K562 (cell line): ENCODE data around the gene UTP25. TPM values are rescaled to one million over a fixed set of nuclear protein-coding genes. Genes with fewer than 3 reads are reported as not detected.

Experiments
- CTBP1 ChIP-seq: fragments of 450-650 bp; IDR thresholded peaks from 2 replicates; pipeline ENCODE4 v1.6.1; 2016; ENCODE audit warnings: borderline replicate concordance
- FOXP1 ChIP-seq: sonication (generic); formaldehyde crosslinking; IDR thresholded peaks from 2 replicates; pipeline ENCODE4 v1.8.0; 2022; ENCODE audit warnings: mild to moderate bottlenecking, missing genetic modification reagents
- HDAC1 ChIP-seq, 2 experiments: fragments of 450-650 bp; IDR thresholded peaks; 2 replicates each; pipeline ENCODE4 v1.6.1; 2016 to 2017; ENCODE audit warnings: inconsistent platforms in 1 of 2, mild to moderate bottlenecking in 1 of 2, moderate library complexity in 1 of 2
- MAFF ChIP-seq: IDR thresholded peaks from 2 replicates; pipeline ENCODE4 v1.6.1; 2012; ENCODE audit warnings: low read length, improper control_type of control experiment
- MTA3 ChIP-seq: fragments of 450-650 bp; formaldehyde crosslinking; IDR thresholded peaks from 2 replicates; pipeline ENCODE4 v1.6.1; 2017; ENCODE audit warnings: mild to moderate bottlenecking, borderline replicate concordance
- NFIC ChIP-seq: fragments of 450-650 bp; IDR thresholded peaks from 2 replicates; pipeline ENCODE4 v1.6.1; 2017; ENCODE audit warnings: mild to moderate bottlenecking, inconsistent platforms
- NR2C1 ChIP-seq, 2 experiments: fragments of 450-650 bp; IDR thresholded peaks; 2 replicates each; pipeline ENCODE4 v1.6.1; 2017; ENCODE audit warnings: mild to moderate bottlenecking in 2 of 2, antibody characterized with exemption in 1 of 2, inconsistent platforms in 1 of 2, missing compliant biosample characterization in 1 of 2, missing genetic modification characterization in 1 of 2
- PHF21A ChIP-seq: fragments of 450-650 bp; IDR thresholded peaks from 2 replicates; pipeline ENCODE4 v1.6.1; 2017; ENCODE audit warnings: low read depth, borderline replicate concordance
- POLR2A ChIP-seq: fragments of 450-650 bp; conservative IDR thresholded peaks from 2 replicates; pipeline ENCODE4 v1.6.1; 2016
- RNF2 ChIP-seq: sonication (generic); IDR thresholded peaks from 2 replicates; pipeline ENCODE4 v1.6.1; 2016
- SMARCE1 ChIP-seq: fragments of 450-650 bp; IDR thresholded peaks from 2 replicates; pipeline ENCODE4 v1.7.1; 2016; ENCODE audit warnings: mild to moderate bottlenecking
- polyA plus RNA-seq, 8 experiments: library from polyadenylated mRNA; depleted of rRNA in 4 of 8; stranded (reverse) in 5 of 8; unstranded in 3 of 8; fragments of >200 nt; fragmentation: Nextera tagmentation in 2 of 8; fragmentation: Illumina TruSeq in 1 of 8; extraction: Ambion mirVana in 2 of 8; extraction: Trizol in 1 of 8; gene quantifications; 2 replicates each; pipeline versions ENCODE4 v1.2.1 to v1.2.3, GENCODE V29; 2011 to 2014; ENCODE audit warnings: inconsistent platforms in 1 of 8, missing spikeins in 1 of 8
- total RNA-seq, 7 experiments: library from RNA; depleted of rRNA in 6 of 7; stranded (reverse); fragments of >200 nt in 6 of 7; fragmentation: Illumina TruSeq in 2 of 7; extraction: Trizol in 2 of 7; gene quantifications; 2 replicates each; pipeline versions ENCODE4 v1.2.1 to v1.2.3, GENCODE V29; 2011 to 2021; ENCODE audit warnings: low replicate concordance in 1 of 7
- TF ChIP-seq, protein P1 (sequence below): fragments of 450-650 bp; IDR thresholded peaks from 2 replicates; pipeline ENCODE4 v1.6.1; 2018; ENCODE audit not compliant: partially characterized antibody
- TF ChIP-seq, protein P2 (sequence below): fragments of 450-650 bp; formaldehyde crosslinking; IDR thresholded peaks from 2 replicates; pipeline ENCODE4 v1.4.0; 2022; ENCODE audit warnings: mild to moderate bottlenecking, moderate library complexity
- TF ChIP-seq, protein P3 (sequence below), 2 experiments: IDR thresholded peaks; 2 replicates each; pipeline ENCODE4 v1.6.1; 2012; ENCODE audit warnings: improper control_type of control experiment in 2 of 2, low read depth in 2 of 2, low read length in 2 of 2, borderline replicate concordance in 1 of 2
- TF ChIP-seq, protein P4 (sequence below): sonication (generic); formaldehyde crosslinking; IDR thresholded peaks from 2 replicates; pipeline ENCODE4 v1.8.1; 2023; ENCODE audit warnings: mild to moderate bottlenecking, missing genetic modification reagents

The UTP25 gene
- total and polyA plus RNA-seq, 9 of the 15 experiments (the other 6 are each of a cell fraction or from before 2014, with no cell fraction given) = 5.7 to 17.6 (median 12.0) TPM

DNA sequence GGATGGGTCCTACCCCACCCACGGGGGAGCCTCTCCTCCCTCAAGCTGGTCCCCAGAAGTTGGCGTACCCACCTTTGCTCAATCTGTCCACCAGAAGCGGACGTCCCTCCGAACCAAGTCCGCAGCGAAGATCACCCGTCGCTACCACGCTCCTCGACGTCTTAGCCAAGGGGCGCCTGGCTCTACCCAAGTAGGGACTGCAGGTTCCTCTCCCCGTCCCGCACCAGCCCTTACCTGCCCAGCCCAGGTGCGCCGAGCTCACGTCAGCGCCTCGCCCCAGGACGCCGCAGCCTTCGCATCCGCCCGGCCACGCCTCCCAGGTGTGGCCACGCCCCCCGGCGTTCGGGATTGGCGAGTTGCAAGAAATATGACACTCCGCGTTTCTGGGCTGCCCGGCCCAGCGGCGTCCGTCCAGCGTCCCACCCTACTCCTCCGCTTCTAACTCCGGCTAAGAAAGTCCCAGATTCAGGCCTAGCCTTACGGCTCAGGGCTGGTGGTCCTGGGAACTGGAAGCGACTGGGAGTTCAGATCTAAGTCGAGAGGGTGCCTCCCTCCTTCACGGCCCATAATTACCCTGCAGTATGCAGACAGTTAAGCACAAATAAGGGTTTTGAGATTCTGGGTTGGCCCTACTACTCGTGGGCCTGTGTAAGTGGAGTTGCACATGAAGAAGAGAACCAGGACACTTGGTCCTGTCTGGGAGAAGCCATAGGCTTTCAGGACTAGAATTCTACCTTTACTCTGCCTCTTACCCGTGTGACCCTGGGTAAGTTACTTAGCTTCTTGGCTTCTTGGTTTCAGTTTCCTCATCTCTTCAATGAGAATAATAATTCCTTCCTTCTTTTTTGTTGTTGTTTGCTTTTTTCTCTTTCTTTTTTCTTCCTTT lies 21.7 kb upstream of the UTP25 start, which contains the start of gene IRF6 (continued):
- TF ChIP-seq MAFF = no peak
- TF ChIP-seq POLR2A = peak; percentile 83
- TF ChIP-seq PHF21A = peak; percentile 77; the same call in 1 of the 2 replicates
- TF ChIP-seq NR2C1 (IDR thresholded peaks at IDR 0.05) = no peak
- TF ChIP-seq NR2C1 (tag; IDR thresholded peaks at IDR 0.05) = no peak
- peak; percentile 98 for TF ChIP-seq CTBP1
- TF ChIP-seq, protein P1, sequence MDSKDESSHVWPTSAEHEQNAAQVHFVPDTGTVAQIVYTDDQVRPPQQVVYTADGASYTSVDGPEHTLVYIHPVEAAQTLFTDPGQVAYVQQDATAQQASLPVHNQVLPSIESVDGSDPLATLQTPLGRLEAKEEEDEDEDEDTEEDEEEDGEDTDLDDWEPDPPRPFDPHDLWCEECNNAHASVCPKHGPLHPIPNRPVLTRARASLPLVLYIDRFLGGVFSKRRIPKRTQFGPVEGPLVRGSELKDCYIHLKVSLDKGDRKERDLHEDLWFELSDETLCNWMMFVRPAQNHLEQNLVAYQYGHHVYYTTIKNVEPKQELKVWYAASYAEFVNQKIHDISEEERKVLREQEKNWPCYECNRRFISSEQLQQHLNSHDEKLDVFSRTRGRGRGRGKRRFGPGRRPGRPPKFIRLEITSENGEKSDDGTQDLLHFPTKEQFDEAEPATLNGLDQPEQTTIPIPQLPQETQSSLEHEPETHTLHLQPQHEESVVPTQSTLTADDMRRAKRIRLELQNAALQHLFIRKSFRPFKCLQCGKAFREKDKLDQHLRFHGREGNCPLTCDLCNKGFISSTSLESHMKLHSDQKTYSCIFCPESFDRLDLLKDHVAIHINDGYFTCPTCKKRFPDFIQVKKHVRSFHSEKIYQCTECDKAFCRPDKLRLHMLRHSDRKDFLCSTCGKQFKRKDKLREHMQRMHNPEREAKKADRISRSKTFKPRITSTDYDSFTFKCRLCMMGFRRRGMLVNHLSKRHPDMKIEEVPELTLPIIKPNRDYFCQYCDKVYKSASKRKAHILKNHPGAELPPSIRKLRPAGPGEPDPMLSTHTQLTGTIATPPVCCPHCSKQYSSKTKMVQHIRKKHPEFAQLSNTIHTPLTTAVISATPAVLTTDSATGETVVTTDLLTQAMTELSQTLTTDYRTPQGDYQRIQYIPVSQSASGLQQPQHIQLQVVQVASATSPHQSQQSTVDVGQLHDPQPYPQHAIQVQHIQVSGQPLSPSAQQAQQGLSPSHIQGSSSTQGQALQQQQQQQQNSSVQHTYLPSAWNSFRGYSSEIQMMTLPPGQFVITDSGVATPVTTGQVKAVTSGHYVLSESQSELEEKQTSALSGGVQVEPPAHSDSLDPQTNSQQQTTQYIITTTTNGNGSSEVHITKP = peak; percentile 58
- peak; percentile 51 for TF ChIP-seq NFIC
- TF ChIP-seq FOXP1 (CRISPR knock-in tag) = peak; percentile 32; the same call in 1 of the 2 replicates
- peak; percentile 71; the same call in 1 of the 2 replicates for TF ChIP-seq SMARCE1
- TF ChIP-seq, protein P2, sequence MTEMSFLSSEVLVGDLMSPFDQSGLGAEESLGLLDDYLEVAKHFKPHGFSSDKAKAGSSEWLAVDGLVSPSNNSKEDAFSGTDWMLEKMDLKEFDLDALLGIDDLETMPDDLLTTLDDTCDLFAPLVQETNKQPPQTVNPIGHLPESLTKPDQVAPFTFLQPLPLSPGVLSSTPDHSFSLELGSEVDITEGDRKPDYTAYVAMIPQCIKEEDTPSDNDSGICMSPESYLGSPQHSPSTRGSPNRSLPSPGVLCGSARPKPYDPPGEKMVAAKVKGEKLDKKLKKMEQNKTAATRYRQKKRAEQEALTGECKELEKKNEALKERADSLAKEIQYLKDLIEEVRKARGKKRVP (CRISPR knock-in tag) = peak; percentile 51; the same call in 1 of the 2 replicates
- TF ChIP-seq, protein P3, sequence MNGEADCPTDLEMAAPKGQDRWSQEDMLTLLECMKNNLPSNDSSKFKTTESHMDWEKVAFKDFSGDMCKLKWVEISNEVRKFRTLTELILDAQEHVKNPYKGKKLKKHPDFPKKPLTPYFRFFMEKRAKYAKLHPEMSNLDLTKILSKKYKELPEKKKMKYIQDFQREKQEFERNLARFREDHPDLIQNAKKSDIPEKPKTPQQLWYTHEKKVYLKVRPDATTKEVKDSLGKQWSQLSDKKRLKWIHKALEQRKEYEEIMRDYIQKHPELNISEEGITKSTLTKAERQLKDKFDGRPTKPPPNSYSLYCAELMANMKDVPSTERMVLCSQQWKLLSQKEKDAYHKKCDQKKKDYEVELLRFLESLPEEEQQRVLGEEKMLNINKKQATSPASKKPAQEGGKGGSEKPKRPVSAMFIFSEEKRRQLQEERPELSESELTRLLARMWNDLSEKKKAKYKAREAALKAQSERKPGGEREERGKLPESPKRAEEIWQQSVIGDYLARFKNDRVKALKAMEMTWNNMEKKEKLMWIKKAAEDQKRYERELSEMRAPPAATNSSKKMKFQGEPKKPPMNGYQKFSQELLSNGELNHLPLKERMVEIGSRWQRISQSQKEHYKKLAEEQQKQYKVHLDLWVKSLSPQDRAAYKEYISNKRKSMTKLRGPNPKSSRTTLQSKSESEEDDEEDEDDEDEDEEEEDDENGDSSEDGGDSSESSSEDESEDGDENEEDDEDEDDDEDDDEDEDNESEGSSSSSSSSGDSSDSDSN (IDR thresholded peaks at IDR 0.05; ENCODE audit: borderline replicate concordance in 1 of 2, low read depth in 2 of 2, low read length in 2 of 2) = peak in 1 of 2 experiments; percentile 69; a peak in 1 of 4 replicates
- TF ChIP-seq HDAC1 (IDR thresholded peaks at IDR 0.05) = 0 out of 4 replicates have a peak, but pooled peaks of 1 of the 2 experiments have one; percentile 34
- TF ChIP-seq RNF2 = 0 out of 2 replicates have a peak, but pooled peaks have one; percentile 0
- peak; percentile 72; the same call in 1 of the 2 replicates for TF ChIP-seq MTA3
- TF ChIP-seq, protein P4, sequence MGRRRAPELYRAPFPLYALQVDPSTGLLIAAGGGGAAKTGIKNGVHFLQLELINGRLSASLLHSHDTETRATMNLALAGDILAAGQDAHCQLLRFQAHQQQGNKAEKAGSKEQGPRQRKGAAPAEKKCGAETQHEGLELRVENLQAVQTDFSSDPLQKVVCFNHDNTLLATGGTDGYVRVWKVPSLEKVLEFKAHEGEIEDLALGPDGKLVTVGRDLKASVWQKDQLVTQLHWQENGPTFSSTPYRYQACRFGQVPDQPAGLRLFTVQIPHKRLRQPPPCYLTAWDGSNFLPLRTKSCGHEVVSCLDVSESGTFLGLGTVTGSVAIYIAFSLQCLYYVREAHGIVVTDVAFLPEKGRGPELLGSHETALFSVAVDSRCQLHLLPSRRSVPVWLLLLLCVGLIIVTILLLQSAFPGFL (CRISPR knock-in tag) = 0 out of 2 replicates have a peak, but pooled peaks have one; percentile 44
